PC-9 (cell line): ENCODE data around the gene ARHGAP6. TPM values are rescaled to one million over a fixed set of nuclear protein-coding genes. Genes with fewer than 3 reads are reported as not detected.

Experiments used
- BruUV-seq: library from RNA; stranded (reverse); fragments of 400-500 nt; replicated peaks from 2 replicates; lab custom pipeline; 2021; lab: Mats Ljungman, UMichigan
- CTCF ChIA-PET: fragments of 300-600 bp; sonication (Branson Sonifier 250); formaldehyde crosslinking; loops from one replicate; lab custom pipeline; 2022; ENCODE audit warnings: antibody characterized with exemption; lab: Charles Lee
- POLR2A ChIA-PET: fragments of 300-600 bp; sonication (Branson Sonifier 250); formaldehyde crosslinking; loops from one replicate; lab custom pipeline; 2022; ENCODE audit warnings: antibody characterized with exemption; ENCODE audit not compliant: unreplicated experiment; lab: Charles Lee
- DNase-seq, 2 experiments: peaks; one replicate each; pipeline versions ENCODE4 v3.0.0 to v3.0.0-alpha.2; 2015 to 2022; ENCODE audit warnings: mixed read lengths in 1 of 2
- H2AFZ ChIP-seq: fragments of 200-600 bp; sonication (generic); 2 replicates; pipeline ENCODE4 v1.8.1; 2017; ENCODE audit warnings: antibody characterized with exemption
- H3F3A ChIP-seq: fragments of 200-600 bp; sonication (generic); 2 replicates; pipeline ENCODE4 v1.8.1; 2017; ENCODE audit warnings: antibody characterized with exemption, mild to moderate bottlenecking, low read depth; ENCODE audit not compliant: insufficient read depth
- H3K27ac ChIP-seq: fragments of 200-600 bp; sonication (generic); 2 replicates; pipeline ENCODE4 v1.6.1; 2016; ENCODE audit warnings: mixed run types
- H3K27me3 ChIP-seq: fragments of 200-600 bp; sonication (generic); 2 replicates; pipeline ENCODE4 v1.6.1; 2016; ENCODE audit warnings: low read depth, mixed run types; ENCODE audit not compliant: insufficient read depth
- H3K36me3 ChIP-seq: fragments of 200-600 bp; sonication (generic); 2 replicates; pipeline ENCODE4 v1.6.1; 2016; ENCODE audit warnings: low read depth, mixed run types
- H3K4me1 ChIP-seq: fragments of 200-600 bp; sonication (generic); replicated peaks from 2 replicates; pipeline ENCODE4 v1.6.1; 2016; ENCODE audit warnings: mixed run types; ENCODE audit not compliant: insufficient read depth
- H3K4me2 ChIP-seq: fragments of 200-600 bp; sonication (generic); 2 replicates; pipeline ENCODE4 v1.6.1; 2017; ENCODE audit warnings: mixed run types
- H3K4me3 ChIP-seq: fragments of 200-600 bp; sonication (generic); 2 replicates; pipeline ENCODE4 v1.6.1; 2016; ENCODE audit warnings: mixed run types
- H3K79me2 ChIP-seq: fragments of 200-600 bp; sonication (generic); 2 replicates; pipeline ENCODE4 v1.6.1; 2017; ENCODE audit warnings: low read depth, mixed run types
- H3K9me2 ChIP-seq: fragments of 200-600 bp; sonication (generic); 2 replicates; pipeline ENCODE4 v1.8.1; 2017; ENCODE audit warnings: mild to moderate bottlenecking; ENCODE audit not compliant: insufficient read depth
- H3K9me3 ChIP-seq: fragments of 200-600 bp; sonication (generic); 2 replicates; pipeline ENCODE4 v1.8.1; 2016; ENCODE audit warnings: low read depth; ENCODE audit not compliant: insufficient read depth
- H4K20me1 ChIP-seq: fragments of 200-600 bp; sonication (generic); 2 replicates; pipeline ENCODE4 v1.8.1; 2017; ENCODE audit not compliant: insufficient read depth
- CTCF ChIP-seq: fragments of 200-600 bp; sonication (generic); conservative IDR thresholded peaks from 2 replicates; pipeline ENCODE4 v1.6.1; 2017; ENCODE audit warnings: mixed run types, antibody characterized with exemption, mild to moderate bottlenecking, moderate library complexity
- EZH2 ChIP-seq: fragments of 200-600 bp; sonication (generic); IDR thresholded peaks from 2 replicates; pipeline ENCODE4 v1.8.0; 2017; ENCODE audit warnings: antibody characterized with exemption, low read depth
- intact Hi-C: fragments of 100-400 bp; cut with micrococcal nuclease; formaldehyde crosslinking; loops from one replicate; pipeline ENCODE4 v1.10.0; 2022; ENCODE audit not compliant: unreplicated experiment
- total RNA-seq: library from RNA; stranded (reverse); gene quantifications from 2 replicates; pipeline ENCODE4 v1.2.3, GENCODE V29; 2021

Gene ARHGAP6
- total RNA-seq, 1 experiment from 2014 or later = not detected

GRCh38 chrX:11349661-11350337, 315.9 kb downstream of the ARHGAP6 start:
- POLR2A ChIA-PET = no interaction called here
- no TSS peak for BruUV-seq
- H2AFZ ChIP-seq = no peak overlapping the region

GRCh38 chrX:11349020-11349419, 316.7 kb downstream of the ARHGAP6 start:
- no peak for TF ChIP-seq EZH2
- intact Hi-C loops = no loop called here
- BruUV-seq = no TSS peak
- Histone ChIP-seq H3K9me2 (no peaks in the 10 kb centered on the region), H3K4me2 (no peak overlapping the region), H3K79me2 (no peaks in the 10 kb centered on the region), H3K27ac (no peak overlapping the region), H2AFZ (no peak overlapping the region), H3K4me3 (no peak overlapping the region), H3K27me3 (no peaks in the 10 kb centered on the region), H3K36me3 (no peaks in the 10 kb centered on the region), H3F3A (no peaks in the 10 kb centered on the region), H3K4me1 (no peaks in the 10 kb centered on the region), H3K9me3 (no peaks in the 10 kb centered on the region), H4K20me1 (no peaks in the 10 kb centered on the region)
- POLR2A ChIA-PET = no interaction called here
- CTCF ChIA-PET = no interaction called here
- no peak for DNase-seq

More at GRCh38 chrX:11349661-11350337, 315.9 kb downstream of the ARHGAP6 start:
- TF ChIP-seq CTCF (no peak), EZH2 (no peak)
- Histone ChIP-seq H3K27me3 (no peaks in the 10 kb centered on the region), H3K9me3 (no peaks in the 10 kb centered on the region), H3K4me3 (no peak overlapping the region), H3K79me2 (no peaks in the 10 kb centered on the region), H3K4me2 (no peak overlapping the region), H3K36me3 (no peaks in the 10 kb centered on the region), H4K20me1 (no peaks in the 10 kb centered on the region), H3K9me2 (no peaks in the 10 kb centered on the region), H3F3A (no peaks in the 10 kb centered on the region), H3K4me1 (no peaks in the 10 kb centered on the region), H3K27ac (no peak overlapping the region)
- CTCF ChIA-PET = no interaction called here
- DNase-seq = no peak
- intact Hi-C loops = no loop called here

GRCh38 chrX:11347300-11347699, 318.4 kb downstream of the ARHGAP6 start:
- no peaks in the 10 kb centered on the region for H3K4me1 ChIP-seq
- DNase-seq = no peak
- H4K20me1 ChIP-seq = no peaks in the 10 kb centered on the region
- H2AFZ ChIP-seq = no peak overlapping the region
- no peaks in the 10 kb centered on the region for H3K27me3 ChIP-seq
- no TSS peak for BruUV-seq
- H3K9me3 ChIP-seq = no peaks in the 10 kb centered on the region
- H3F3A ChIP-seq = no peaks in the 10 kb centered on the region
- H3K36me3 ChIP-seq = no peaks in the 10 kb centered on the region
- H3K27ac ChIP-seq = no peak overlapping the region
- ChIA-PET POLR2A (no interaction called here), CTCF (no interaction called here)
- H3K4me2 ChIP-seq = no peak overlapping the region
- H3K4me3 ChIP-seq = no peak overlapping the region
- intact Hi-C loops = no loop called here
- H3K79me2 ChIP-seq = no peaks in the 10 kb centered on the region
- H3K9me2 ChIP-seq = no peaks in the 10 kb centered on the region
- TF ChIP-seq CTCF = no peak
- TF ChIP-seq EZH2 = no peak
